Glutamatergic neuron (in vitro differentiated cells): ENCODE results near the gene GRIP2. TPM values are rescaled to one million over a fixed set of nuclear protein-coding genes. Genes with fewer than 3 reads are reported as not detected.

ENCODE experiments used
- DNase-seq: peaks from one replicate; pipeline ENCODE4 v3.0.0; 2022
- H3K27ac Mint-ChIP-seq: one replicate; pipeline ENCODE4 v1.8.0; 2020; ENCODE audit warnings: mild to moderate bottlenecking, mixed read lengths, inconsistent platforms; ENCODE audit not compliant: unreplicated experiment
- H3K27me3 Mint-ChIP-seq: one replicate; pipeline ENCODE4 v1.8.0; 2020; ENCODE audit warnings: mild to moderate bottlenecking, moderate library complexity, mixed read lengths, inconsistent platforms; ENCODE audit not compliant: unreplicated experiment
- H3K36me3 Mint-ChIP-seq: one replicate; pipeline ENCODE4 v1.8.0; 2020; ENCODE audit warnings: mild to moderate bottlenecking, mixed read lengths, inconsistent platforms; ENCODE audit not compliant: unreplicated experiment
- H3K4me1 Mint-ChIP-seq: one replicate; pipeline ENCODE4 v1.8.0; 2020; ENCODE audit warnings: mild to moderate bottlenecking, low read depth, mixed read lengths, inconsistent platforms; ENCODE audit not compliant: unreplicated experiment
- H3K4me3 Mint-ChIP-seq: one replicate; pipeline ENCODE4 v1.8.0; 2020; ENCODE audit warnings: mild to moderate bottlenecking, mixed read lengths, inconsistent platforms; ENCODE audit not compliant: unreplicated experiment
- H3K9me3 Mint-ChIP-seq: one replicate; pipeline ENCODE4 v1.8.0; 2020; ENCODE audit warnings: mild to moderate bottlenecking, moderate library complexity, mixed read lengths, inconsistent platforms; ENCODE audit not compliant: unreplicated experiment
- total RNA-seq: library from RNA; stranded (reverse); fragmentation: NEBNext Ultra II Directional; extraction: Animal tissue kit (Norgen Biotek cat#: 25700); gene quantifications from one replicate; pipeline ENCODE4 v1.2.1, GENCODE V29; 2021; ENCODE audit not compliant: unreplicated experiment
- TF ChIP-seq, protein P1 (sequence below): fragments of 200-600 bp; sonication (generic); IDR thresholded peaks from one replicate; pipeline ENCODE4 v1.5.0; 2021; ENCODE audit not compliant: partially characterized antibody, unreplicated experiment

GRIP2 gene
- total RNA-seq, 1 donor from 2014 or later: 0.34 TPM

DNA sequence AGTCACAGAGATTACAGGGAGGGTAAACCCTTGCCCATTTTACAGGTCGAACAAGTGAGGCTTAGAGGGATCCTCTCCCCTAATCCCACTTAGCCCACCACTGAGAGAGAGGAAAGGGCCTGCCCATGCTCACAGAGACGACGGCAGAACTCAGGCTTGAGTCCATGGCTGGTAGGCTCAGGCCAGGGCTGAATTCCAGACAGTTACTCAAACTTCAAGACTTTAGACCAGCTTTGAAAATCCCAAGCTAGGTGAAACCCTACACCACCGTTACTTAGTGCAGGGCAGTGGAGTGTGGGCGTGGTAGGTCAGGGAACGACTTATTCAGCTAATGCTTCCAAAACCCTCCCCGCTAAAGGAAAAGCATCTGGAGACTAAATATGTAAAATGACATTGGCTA is 16.4 kb downstream of the GRIP2 start:
- Mint-ChIP-seq H3K27me3 (peaks cover 5% of the 10 kb centered on the region), H3K4me1 (no peaks in the 10 kb centered on the region), H3K9me3 (peaks cover 1% of the 10 kb centered on the region), H3K36me3 (peaks cover 8% of the 10 kb centered on the region), H3K4me3 (no peak overlapping the region), H3K27ac (no peak overlapping the region)
- DNase-seq: peak; percentile 8
- TF ChIP-seq, protein P1, sequence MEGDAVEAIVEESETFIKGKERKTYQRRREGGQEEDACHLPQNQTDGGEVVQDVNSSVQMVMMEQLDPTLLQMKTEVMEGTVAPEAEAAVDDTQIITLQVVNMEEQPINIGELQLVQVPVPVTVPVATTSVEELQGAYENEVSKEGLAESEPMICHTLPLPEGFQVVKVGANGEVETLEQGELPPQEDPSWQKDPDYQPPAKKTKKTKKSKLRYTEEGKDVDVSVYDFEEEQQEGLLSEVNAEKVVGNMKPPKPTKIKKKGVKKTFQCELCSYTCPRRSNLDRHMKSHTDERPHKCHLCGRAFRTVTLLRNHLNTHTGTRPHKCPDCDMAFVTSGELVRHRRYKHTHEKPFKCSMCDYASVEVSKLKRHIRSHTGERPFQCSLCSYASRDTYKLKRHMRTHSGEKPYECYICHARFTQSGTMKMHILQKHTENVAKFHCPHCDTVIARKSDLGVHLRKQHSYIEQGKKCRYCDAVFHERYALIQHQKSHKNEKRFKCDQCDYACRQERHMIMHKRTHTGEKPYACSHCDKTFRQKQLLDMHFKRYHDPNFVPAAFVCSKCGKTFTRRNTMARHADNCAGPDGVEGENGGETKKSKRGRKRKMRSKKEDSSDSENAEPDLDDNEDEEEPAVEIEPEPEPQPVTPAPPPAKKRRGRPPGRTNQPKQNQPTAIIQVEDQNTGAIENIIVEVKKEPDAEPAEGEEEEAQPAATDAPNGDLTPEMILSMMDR: no peak

DNA sequence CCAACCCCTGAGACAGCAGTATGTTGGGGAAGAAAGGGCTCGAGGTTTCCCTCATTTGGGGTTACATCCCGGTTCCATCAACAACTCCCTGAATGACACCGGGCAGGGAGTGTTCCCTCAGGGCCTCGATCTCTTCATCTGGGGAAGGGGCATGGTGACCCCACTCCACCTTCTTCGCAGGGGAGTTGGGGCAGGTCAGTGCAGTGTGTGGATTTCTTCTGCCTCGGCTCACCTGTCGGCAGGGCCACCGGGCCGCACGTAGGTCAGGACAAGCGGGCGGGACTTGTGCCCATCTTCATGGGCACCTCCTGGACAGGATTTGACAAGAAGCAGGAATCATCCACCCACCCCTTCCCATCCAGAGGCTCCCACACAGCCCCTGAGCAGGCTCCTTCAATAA is 17.4 kb downstream of the GRIP2 start:
- Mint-ChIP-seq H3K4me1 (no peaks in the 10 kb centered on the region), H3K36me3 (peaks cover 8% of the 10 kb centered on the region), H3K27me3 (peaks cover 6% of the 10 kb centered on the region), H3K4me3 (no peak overlapping the region), H3K9me3 (peaks cover 1% of the 10 kb centered on the region), H3K27ac (no peak overlapping the region)
- TF ChIP-seq, protein P1: no peak
- peak; percentile 2 for DNase-seq

DNA sequence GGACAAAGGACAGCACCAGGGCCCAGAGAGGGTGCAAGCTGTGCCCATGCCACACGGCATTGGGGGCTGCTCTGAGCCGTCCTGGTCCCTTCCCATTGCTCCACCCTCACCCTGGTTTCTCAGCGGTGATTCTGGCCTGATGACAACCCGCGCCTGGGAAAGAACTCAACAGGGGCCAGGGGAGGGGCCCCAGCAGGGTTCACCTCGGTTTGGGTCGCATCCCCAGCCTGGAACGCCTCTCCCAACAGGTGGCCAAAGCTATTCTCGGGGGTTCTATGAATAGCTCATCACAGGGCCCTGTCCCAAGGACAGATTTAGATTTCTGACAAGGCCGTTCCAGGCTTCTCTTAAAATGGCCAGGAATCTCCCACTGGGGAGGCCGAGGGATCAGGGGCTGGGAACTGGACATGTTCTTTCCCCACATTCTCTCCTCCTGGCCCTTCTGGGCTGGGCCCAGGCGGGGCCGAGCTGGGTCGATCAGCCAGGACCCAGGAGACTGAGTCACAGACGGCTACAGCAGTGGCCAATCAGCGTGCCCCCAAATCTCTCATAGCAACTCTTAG is 17.9 kb downstream of the GRIP2 start:
- peaks cover 1% of the 10 kb centered on the region for H3K9me3 Mint-ChIP-seq
- TF ChIP-seq, protein P1: no peak
- peak; percentile 10 for DNase-seq
- H3K4me3 Mint-ChIP-seq: no peak overlapping the region
- H3K27me3 Mint-ChIP-seq: peaks cover 6% of the 10 kb centered on the region
- H3K36me3 Mint-ChIP-seq: peaks cover 8% of the 10 kb centered on the region
- no peaks in the 10 kb centered on the region for H3K4me1 Mint-ChIP-seq
- H3K27ac Mint-ChIP-seq: no peak overlapping the region

DNA sequence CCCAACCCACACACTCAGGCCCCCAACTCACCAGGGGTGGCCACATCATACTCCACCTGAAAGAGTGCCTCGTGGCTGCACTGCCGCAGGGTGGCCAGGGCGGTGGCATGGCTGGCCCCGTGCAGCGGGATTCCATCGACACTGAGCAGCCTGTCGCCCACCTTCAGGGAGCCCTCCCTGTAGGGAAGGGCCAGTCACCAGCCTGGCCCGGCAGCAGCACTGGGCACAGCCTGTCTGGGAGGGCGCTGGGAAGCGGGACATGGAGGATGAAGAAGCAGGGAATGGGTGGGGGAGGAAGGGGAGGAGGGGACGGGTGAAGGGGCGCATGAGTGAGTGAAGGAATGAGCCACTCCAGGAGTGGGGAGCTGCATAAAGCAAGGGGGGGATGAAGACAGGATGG is 18.5 kb downstream of the GRIP2 start:
- Mint-ChIP-seq H3K4me1 (no peaks in the 10 kb centered on the region), H3K36me3 (peaks cover 8% of the 10 kb centered on the region), H3K4me3 (no peak overlapping the region), H3K9me3 (peaks cover 1% of the 10 kb centered on the region), H3K27me3 (peaks cover 6% of the 10 kb centered on the region), H3K27ac (no peak overlapping the region)
- TF ChIP-seq, protein P1: no peak
- peak; percentile 6 for DNase-seq

DNA sequence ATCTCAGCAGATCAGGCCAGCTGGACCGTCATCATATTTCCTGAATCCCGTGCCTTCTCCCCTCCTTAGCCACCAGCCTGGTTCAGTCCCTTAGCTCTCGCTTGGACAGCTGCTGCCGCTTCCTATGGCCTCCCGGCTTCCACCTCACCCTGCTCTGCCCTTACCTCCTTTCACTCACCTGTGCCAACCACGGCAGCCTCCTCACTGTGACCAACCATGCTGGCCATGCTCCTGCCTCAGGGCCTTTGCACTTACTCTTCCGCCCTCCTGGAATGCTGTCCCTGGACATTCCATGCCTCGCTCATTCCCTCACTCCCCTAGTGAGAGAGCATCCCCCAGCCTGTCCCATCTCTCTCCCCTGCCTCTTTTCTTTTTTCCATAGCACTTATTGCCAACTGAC is 19.2 kb downstream of the GRIP2 start:
- DNase-seq: peak; percentile 3
- H3K36me3 Mint-ChIP-seq: peaks cover 8% of the 10 kb centered on the region
- no peak overlapping the region for H3K27ac Mint-ChIP-seq
- TF ChIP-seq, protein P1: no peak
- H3K27me3 Mint-ChIP-seq: peaks cover 6% of the 10 kb centered on the region
- peaks cover 1% of the 10 kb centered on the region for H3K9me3 Mint-ChIP-seq
- H3K4me3 Mint-ChIP-seq: no peak overlapping the region
- H3K4me1 Mint-ChIP-seq: no peaks in the 10 kb centered on the region
